GM18508 (cell line): ENCODE measurements around the gene MTHFD1L.

Experiments
- ATAC-seq: cut with Tn5 transposase; IDR thresholded peaks from one replicate; pipeline ENCODE4 v1.9.1; 2021; ENCODE audit warnings: moderate number of reproducible peaks; ENCODE audit not compliant: insufficient read depth, unreplicated experiment

Gene MTHFD1L

GRCh38 chr6:151139524-151139923 lies 274.0 kb downstream of the MTHFD1L start:
- ATAC-seq = no peak

- ATAC-seq = no peak
Measured at GRCh38 chr6:151140767-151141166, 275.3 kb downstream of the MTHFD1L start.

GRCh38 chr6:151141685-151142084 lies 276.2 kb downstream of the MTHFD1L start:
- ATAC-seq = no peak

GRCh38 chr6:151142676-151143075 lies 277.2 kb downstream of the MTHFD1L start:
- ATAC-seq = no peak

- ATAC-seq = no peak
Measured at GRCh38 chr6:151143337-151143736, 277.8 kb downstream of the MTHFD1L start.

- ATAC-seq = no peak
Measured at GRCh38 chr6:151143806-151144205, 278.3 kb downstream of the MTHFD1L start.

GRCh38 chr6:151147118-151147832 lies 281.8 kb downstream of the MTHFD1L start:
- no peak for ATAC-seq

- no peak for ATAC-seq
Measured at GRCh38 chr6:151148111-151148510, 282.6 kb downstream of the MTHFD1L start.

- ATAC-seq = no peak
Measured at GRCh38 chr6:151149793-151150192, 284.3 kb downstream of the MTHFD1L start.
